K562 (cell line): ENCODE data around the gene ZBTB42. TPM values are rescaled to one million over a fixed set of nuclear protein-coding genes. Genes with fewer than 3 reads are reported as not detected.

Experiments
- ATAC-seq: fragments of 200-7000 bp; cut with Tn5 transposase; 3 replicates; pipeline ENCODE4 v1.9.1; 2020; ENCODE audit warnings: moderate library complexity
- BruUV-seq: library from RNA; stranded (reverse); fragments of 400-500 nt; replicated peaks from 2 replicates; lab custom pipeline; 2021; lab: Mats Ljungman, UMichigan
- CTCF ChIA-PET: fragments of 300-600 bp; formaldehyde crosslinking; extraction: SDS; loops from one replicate; lab custom pipeline; 2021; ENCODE audit warnings: low intra/inter-chr PET ratio; lab: Yijun Ruan, JAX
- POLR2A ChIA-PET: fragments of 300-600, 350-650 bp; sonication (Branson Sonifier 250); formaldehyde crosslinking; extraction: SDS; loops from one replicate; lab custom pipeline; 2021; ENCODE audit warnings: antibody characterized with exemption, inconsistent platforms; lab: Yijun Ruan, JAX
- DNase-seq, 4 experiments: peaks; one replicate each; pipeline versions ENCODE4 v3.0.0 to v3.0.0-alpha.2; 2011 to 2018; ENCODE audit warnings: low spot score in 3 of 4, mixed read lengths in 3 of 4; ENCODE audit errors: extremely low read depth in 1 of 4
- FAIRE-seq: peaks from 2 replicates; lab custom pipeline; 2011; peaks lifted over from hg19 to GRCh38; lab: Jason Lieb, UNC
- H2AFZ ChIP-seq: 2 replicates; pipeline ENCODE4 v1.6.0; 2011; ENCODE audit warnings: low read depth, low read length, control low read depth, inconsistent platforms
- H3K27ac ChIP-seq: fragments of 200-600 bp; 3 replicates; pipeline ENCODE4 v1.8.0; 2011; ENCODE audit warnings: low read depth, mild to moderate bottlenecking, control low read depth, inconsistent platforms, low read length, moderate library complexity, mixed read lengths; ENCODE audit errors: extremely low read depth
- H3K27me3 ChIP-seq, 2 experiments: fragments of 300-600 bp in 1 of 2; 2 replicates in 1 of 2; 3 replicates in 1 of 2; pipeline versions ENCODE4 v1.6.0 to v1.8.0; 2011; ENCODE audit warnings: inconsistent platforms in 2 of 2, low read length in 2 of 2, mild to moderate bottlenecking in 1 of 2, mixed read lengths in 1 of 2, moderate library complexity in 1 of 2; ENCODE audit not compliant: control insufficient read depth in 2 of 2, insufficient read depth in 2 of 2
- H3K36me3 ChIP-seq: fragments of 300-600 bp; 3 replicates; pipeline ENCODE4 v1.8.0; 2011; ENCODE audit warnings: mild to moderate bottlenecking, low read length, inconsistent platforms; ENCODE audit not compliant: control insufficient read depth, insufficient read depth
- H3K4me1 ChIP-seq, 2 experiments: fragments of 200-600 bp in 1 of 2; replicated peaks in 1 of 2; 2 replicates in 1 of 2; 3 replicates in 1 of 2; pipeline versions ENCODE4 v1.5.1 to v1.8.0; 2011; ENCODE audit warnings: inconsistent platforms in 2 of 2, low read length in 2 of 2, mild to moderate bottlenecking in 1 of 2, mixed read lengths in 1 of 2, moderate library complexity in 1 of 2; ENCODE audit not compliant: control insufficient read depth in 2 of 2, insufficient read depth in 2 of 2
- H3K4me2 ChIP-seq: 2 replicates; pipeline ENCODE4 v1.6.1; 2011; ENCODE audit warnings: low read length, control low read depth, inconsistent platforms, mixed read lengths; ENCODE audit not compliant: insufficient read depth
- H3K4me3 ChIP-seq: fragments of 200-600 bp; sonication (generic), shearing (Covaris generic); 2 replicates; pipeline ENCODE4 v1.5.1; 2016; ENCODE audit warnings: control low read depth, inconsistent platforms
- H3K79me2 ChIP-seq: fragments of 200-600 bp; 3 replicates; pipeline ENCODE4 v1.8.0; 2011; ENCODE audit warnings: low read length, inconsistent platforms; ENCODE audit not compliant: control insufficient read depth, insufficient read depth
- H3K9ac ChIP-seq, 2 experiments: 2 replicates each; pipeline versions ENCODE4 v1.6.0 to v1.6.1; 2011; ENCODE audit warnings: low read depth in 2 of 2, low read length in 2 of 2, control low read depth in 1 of 2, inconsistent platforms in 1 of 2, mild to moderate bottlenecking in 1 of 2, mixed read lengths in 1 of 2; ENCODE audit not compliant: insufficient read depth in 1 of 2
- H3K9me1 ChIP-seq: one replicate; pipeline ENCODE4 v1.6.0; 2011; ENCODE audit warnings: inconsistent platforms, mild to moderate bottlenecking, low read length, moderate library complexity; ENCODE audit not compliant: control insufficient read depth, insufficient read depth
- H3K9me3 ChIP-seq: replicated peaks from 2 replicates; pipeline ENCODE4 v1.5.1; 2011; ENCODE audit warnings: low read depth, low read length, inconsistent platforms; ENCODE audit not compliant: control insufficient read depth, insufficient read depth
- H4K20me1 ChIP-seq: replicated peaks from 2 replicates; pipeline ENCODE4 v1.6.1; 2011; ENCODE audit warnings: low read length, inconsistent platforms, mixed read lengths; ENCODE audit not compliant: control insufficient read depth, insufficient read depth
- POLR2G ChIP-seq: fragments of 200-400 bp; formaldehyde crosslinking; IDR thresholded peaks from 2 replicates; pipeline ENCODE4 v1.6.1; 2017; ENCODE audit warnings: low read depth, mild to moderate bottlenecking, antibody characterized with exemption, low read length, moderate library complexity
- WGBS: fragments of 100-300 bp; shearing (Covaris generic); methylation state at CpG from one replicate; pipeline ENCODE4 v1.1.6; 2016; ENCODE audit warnings: low coverage, mixed read lengths; ENCODE audit not compliant: insufficient coverage; ENCODE audit errors: missing lambda C conversion rate; 5-methylcytosine and 5-hydroxymethylcytosine counted together
- in situ Hi-C: fragments of 300-500 bp; cut with MboI; formaldehyde crosslinking; loops from 4 replicates; pipeline ENCODE4 v1.15.0; 2018; ENCODE audit warnings: inconsistent platforms, mixed read lengths
- intact Hi-C: fragments of 100-400 bp; cut with micrococcal nuclease; formaldehyde crosslinking; loops from 2 replicates; pipeline ENCODE4 v1.14.2; 2022
- polyA plus RNA-seq, 8 experiments: library from polyadenylated mRNA; depleted of rRNA in 4 of 8; stranded (reverse) in 5 of 8; unstranded in 3 of 8; fragments of >200 nt; fragmentation: Nextera tagmentation in 2 of 8; fragmentation: Illumina TruSeq in 1 of 8; extraction: Ambion mirVana in 2 of 8; extraction: Trizol in 1 of 8; gene quantifications; 2 replicates each; pipeline versions ENCODE4 v1.2.1 to v1.2.3, GENCODE V29; 2011 to 2014; ENCODE audit warnings: inconsistent platforms in 1 of 8, missing spikeins in 1 of 8
- total RNA-seq, 7 experiments: library from RNA; depleted of rRNA in 6 of 7; stranded (reverse); fragments of >200 nt in 6 of 7; fragmentation: Illumina TruSeq in 2 of 7; extraction: Trizol in 2 of 7; gene quantifications; 2 replicates each; pipeline versions ENCODE4 v1.2.1 to v1.2.3, GENCODE V29; 2011 to 2021; ENCODE audit warnings: low replicate concordance in 1 of 7
- TF ChIP-seq, protein P1 (sequence below): sonication (generic); formaldehyde crosslinking; IDR thresholded peaks from 2 replicates; pipeline ENCODE4 v1.8.1; 2023; ENCODE audit warnings: mild to moderate bottlenecking, missing genetic modification reagents
- TF ChIP-seq, protein P2 (sequence below): fragments of 450-650 bp; conservative IDR thresholded peaks from 2 replicates; pipeline ENCODE4 v1.6.1; 2016; ENCODE audit warnings: missing genetic modification characterization, low read depth, mild to moderate bottlenecking, missing compliant biosample characterization, moderate library complexity
- TF ChIP-seq, protein P3 (sequence below): fragments of 450-650 bp; IDR thresholded peaks from 2 replicates; pipeline ENCODE4 v1.6.1; 2016; ENCODE audit warnings: low read depth
- TF ChIP-seq, protein P4 (sequence below): fragments of 450-650 bp; IDR thresholded peaks from 2 replicates; pipeline ENCODE4 v1.6.1; 2016

Gene ZBTB42
- total and polyA plus RNA-seq, 9 of the 15 experiments (the other 6 are each of a cell fraction or from before 2014, with no cell fraction given): 0.03 to 8.5 (median 2.4) TPM

DNA sequence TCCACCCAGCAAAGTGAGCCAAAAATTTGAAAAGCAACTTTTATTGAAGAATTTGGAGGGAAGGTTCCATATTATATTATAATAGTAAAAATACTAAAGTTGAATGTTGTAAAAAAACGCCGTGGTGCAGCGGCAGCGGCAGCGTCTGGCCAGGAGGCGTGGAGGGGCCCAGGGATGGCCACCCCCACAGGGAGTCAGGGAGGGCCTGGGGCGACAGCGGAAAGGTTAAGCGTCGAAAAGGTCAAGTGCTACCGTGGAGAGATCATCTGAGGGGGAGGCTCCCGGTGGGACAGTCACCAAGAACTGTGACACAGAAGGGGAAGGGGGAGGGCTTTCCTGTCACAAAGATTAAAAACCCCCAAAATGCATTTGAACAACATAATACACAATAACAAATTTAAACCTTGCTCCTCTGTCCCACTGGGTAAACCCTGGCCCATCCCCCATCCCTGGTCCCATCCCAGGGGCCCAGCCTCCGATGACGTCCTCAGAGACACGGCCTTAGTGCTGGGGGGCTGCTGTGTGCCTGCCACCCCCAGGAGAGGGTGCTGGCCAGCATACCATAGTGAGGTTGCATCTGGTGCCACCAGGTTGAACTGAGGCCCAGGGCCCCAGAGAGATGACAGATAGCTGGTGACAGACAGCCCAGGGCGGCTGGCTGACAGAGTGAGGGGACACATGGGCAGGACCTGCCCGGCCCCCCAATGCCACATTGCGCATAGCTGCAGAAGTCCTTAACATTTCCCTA, 31.4 kb upstream of the ZBTB42 start:
- H2AFZ ChIP-seq: no peak overlapping the region
- H3K36me3 ChIP-seq: peaks cover 45% of the 10 kb centered on the region; the same call in 1 of the 3 replicates
- no peaks in the 10 kb centered on the region for H3K79me2 ChIP-seq
- DNase-seq (peak in 2 of 4 experiments; percentile 18 to 22), ATAC-seq (no peak), FAIRE-seq (no peak)
- peaks cover 6 to 33% of the 10 kb centered on the region in 2 experiments; a peak in 4 of 5 replicates for H3K4me1 ChIP-seq
- TF ChIP-seq, protein P1, sequence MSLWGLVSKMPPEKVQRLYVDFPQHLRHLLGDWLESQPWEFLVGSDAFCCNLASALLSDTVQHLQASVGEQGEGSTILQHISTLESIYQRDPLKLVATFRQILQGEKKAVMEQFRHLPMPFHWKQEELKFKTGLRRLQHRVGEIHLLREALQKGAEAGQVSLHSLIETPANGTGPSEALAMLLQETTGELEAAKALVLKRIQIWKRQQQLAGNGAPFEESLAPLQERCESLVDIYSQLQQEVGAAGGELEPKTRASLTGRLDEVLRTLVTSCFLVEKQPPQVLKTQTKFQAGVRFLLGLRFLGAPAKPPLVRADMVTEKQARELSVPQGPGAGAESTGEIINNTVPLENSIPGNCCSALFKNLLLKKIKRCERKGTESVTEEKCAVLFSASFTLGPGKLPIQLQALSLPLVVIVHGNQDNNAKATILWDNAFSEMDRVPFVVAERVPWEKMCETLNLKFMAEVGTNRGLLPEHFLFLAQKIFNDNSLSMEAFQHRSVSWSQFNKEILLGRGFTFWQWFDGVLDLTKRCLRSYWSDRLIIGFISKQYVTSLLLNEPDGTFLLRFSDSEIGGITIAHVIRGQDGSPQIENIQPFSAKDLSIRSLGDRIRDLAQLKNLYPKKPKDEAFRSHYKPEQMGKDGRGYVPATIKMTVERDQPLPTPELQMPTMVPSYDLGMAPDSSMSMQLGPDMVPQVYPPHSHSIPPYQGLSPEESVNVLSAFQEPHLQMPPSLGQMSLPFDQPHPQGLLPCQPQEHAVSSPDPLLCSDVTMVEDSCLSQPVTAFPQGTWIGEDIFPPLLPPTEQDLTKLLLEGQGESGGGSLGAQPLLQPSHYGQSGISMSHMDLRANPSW (CRISPR knock-in tag): no peak
- TF ChIP-seq, protein P2, sequence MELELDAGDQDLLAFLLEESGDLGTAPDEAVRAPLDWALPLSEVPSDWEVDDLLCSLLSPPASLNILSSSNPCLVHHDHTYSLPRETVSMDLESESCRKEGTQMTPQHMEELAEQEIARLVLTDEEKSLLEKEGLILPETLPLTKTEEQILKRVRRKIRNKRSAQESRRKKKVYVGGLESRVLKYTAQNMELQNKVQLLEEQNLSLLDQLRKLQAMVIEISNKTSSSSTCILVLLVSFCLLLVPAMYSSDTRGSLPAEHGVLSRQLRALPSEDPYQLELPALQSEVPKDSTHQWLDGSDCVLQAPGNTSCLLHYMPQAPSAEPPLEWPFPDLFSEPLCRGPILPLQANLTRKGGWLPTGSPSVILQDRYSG (tag): no peak
- TF ChIP-seq, protein P3, sequence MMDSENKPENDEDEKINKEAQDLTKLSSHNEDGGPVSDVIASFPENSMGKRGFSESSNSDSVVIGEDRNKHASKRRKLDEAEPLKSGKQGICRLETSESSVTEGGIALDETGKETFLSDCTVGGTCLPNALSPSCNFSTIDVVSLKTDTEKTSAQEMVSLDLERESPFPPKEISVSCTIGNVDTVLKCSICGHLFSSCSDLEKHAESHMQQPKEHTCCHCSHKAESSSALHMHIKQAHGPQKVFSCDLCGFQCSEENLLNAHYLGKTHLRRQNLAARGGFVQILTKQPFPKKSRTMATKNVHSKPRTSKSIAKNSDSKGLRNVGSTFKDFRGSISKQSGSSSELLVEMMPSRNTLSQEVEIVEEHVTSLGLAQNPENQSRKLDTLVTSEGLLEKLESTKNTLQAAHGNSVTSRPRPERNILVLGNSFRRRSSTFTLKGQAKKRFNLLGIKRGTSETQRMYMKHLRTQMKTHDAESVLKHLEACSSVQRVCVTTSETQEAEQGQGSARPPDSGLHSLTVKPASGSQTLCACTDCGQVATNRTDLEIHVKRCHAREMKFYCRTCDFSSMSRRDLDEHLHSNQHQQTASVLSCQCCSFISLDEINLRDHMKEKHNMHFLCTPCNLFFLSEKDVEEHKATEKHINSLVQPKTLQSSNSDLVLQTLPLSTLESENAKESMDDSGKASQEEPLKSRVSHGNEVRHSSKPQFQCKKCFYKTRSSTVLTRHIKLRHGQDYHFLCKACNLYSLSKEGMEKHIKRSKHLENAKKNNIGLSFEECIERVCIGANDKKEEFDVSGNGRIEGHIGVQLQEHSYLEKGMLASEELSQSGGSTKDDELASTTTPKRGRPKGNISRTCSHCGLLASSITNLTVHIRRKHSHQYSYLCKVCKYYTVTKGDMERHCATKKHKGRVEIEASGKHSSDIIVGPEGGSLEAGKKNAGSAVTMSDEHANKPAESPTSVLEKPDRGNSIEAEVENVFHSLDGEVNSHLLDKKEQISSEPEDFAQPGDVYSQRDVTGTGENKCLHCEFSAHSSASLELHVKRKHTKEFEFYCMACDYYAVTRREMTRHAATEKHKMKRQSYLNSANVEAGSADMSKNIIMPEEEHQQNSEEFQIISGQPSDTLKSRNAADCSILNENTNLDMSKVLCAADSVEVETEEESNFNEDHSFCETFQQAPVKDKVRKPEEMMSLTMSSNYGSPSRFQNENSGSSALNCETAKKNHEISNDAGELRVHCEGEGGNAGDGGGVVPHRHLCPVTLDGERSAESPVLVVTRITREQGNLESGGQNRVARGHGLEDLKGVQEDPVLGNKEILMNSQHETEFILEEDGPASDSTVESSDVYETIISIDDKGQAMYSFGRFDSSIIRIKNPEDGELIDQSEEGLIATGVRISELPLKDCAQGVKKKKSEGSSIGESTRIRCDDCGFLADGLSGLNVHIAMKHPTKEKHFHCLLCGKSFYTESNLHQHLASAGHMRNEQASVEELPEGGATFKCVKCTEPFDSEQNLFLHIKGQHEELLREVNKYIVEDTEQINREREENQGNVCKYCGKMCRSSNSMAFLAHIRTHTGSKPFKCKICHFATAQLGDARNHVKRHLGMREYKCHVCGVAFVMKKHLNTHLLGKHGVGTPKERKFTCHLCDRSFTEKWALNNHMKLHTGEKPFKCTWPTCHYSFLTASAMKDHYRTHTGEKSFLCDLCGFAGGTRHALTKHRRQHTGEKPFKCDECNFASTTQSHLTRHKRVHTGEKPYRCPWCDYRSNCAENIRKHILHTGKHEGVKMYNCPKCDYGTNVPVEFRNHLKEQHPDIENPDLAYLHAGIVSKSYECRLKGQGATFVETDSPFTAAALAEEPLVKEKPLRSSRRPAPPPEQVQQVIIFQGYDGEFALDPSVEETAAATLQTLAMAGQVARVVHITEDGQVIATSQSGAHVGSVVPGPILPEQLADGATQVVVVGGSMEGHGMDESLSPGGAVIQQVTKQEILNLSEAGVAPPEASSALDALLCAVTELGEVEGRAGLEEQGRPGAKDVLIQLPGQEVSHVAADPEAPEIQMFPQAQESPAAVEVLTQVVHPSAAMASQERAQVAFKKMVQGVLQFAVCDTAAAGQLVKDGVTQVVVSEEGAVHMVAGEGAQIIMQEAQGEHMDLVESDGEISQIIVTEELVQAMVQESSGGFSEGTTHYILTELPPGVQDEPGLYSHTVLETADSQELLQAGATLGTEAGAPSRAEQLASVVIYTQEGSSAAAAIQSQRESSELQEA: no peak
- peak; percentile 50 for TF ChIP-seq POLR2G
- TF ChIP-seq, protein P4, sequence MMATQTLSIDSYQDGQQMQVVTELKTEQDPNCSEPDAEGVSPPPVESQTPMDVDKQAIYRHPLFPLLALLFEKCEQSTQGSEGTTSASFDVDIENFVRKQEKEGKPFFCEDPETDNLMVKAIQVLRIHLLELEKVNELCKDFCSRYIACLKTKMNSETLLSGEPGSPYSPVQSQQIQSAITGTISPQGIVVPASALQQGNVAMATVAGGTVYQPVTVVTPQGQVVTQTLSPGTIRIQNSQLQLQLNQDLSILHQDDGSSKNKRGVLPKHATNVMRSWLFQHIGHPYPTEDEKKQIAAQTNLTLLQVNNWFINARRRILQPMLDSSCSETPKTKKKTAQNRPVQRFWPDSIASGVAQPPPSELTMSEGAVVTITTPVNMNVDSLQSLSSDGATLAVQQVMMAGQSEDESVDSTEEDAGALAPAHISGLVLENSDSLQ: 0 out of 2 replicates have a peak, but pooled peaks have one; percentile 9
- no peaks in the 10 kb centered on the region for H3K9me1 ChIP-seq
- H3K4me3 ChIP-seq: no peak overlapping the region
- WGBS: 54% methylated on average over 14 of the region's 18 CpGs
- no peak overlapping the region for H3K4me2 ChIP-seq
- BruUV-seq: TSS peak; percentile 64
- intact Hi-C loops: loop anchor here (2.0 to 10.0 kb wide), 2 partner anchors 29 to 105 kb away; no protein-coding TSS in a partner anchor
- POLR2A ChIA-PET: interaction anchor here (0.6 to 0.8 kb wide), 2 partner anchors 17 to 87 kb away, joined by 3 to 5 read pairs; partner anchors contain the start of gene SIVA1
- H3K27ac ChIP-seq: peak overlapping the region; percentile 78; the same call in 2 of the 3 replicates
- H3K9me3 ChIP-seq: peaks cover 6% of the 10 kb centered on the region; the same call in 1 of the 2 replicates
- peak overlapping the region in 1 of 2 experiments; percentile 68; a peak in 1 of 4 replicates for H3K9ac ChIP-seq
- H4K20me1 ChIP-seq: no peaks in the 10 kb centered on the region
- CTCF ChIA-PET: interaction anchor here (1.1 to 2.4 kb wide), 2 partner anchors 55 to 57 kb away, joined by 3 to 13 read pairs; no protein-coding TSS in a partner anchor
- H3K27me3 ChIP-seq: no peaks in the 10 kb centered on the region
- in situ Hi-C loops: loop anchor here (5.0 kb wide), 1 partner anchor 53 kb away; no protein-coding TSS in a partner anchor
